Neural progenitor cell (in vitro differentiated cells): Measurements from ENCODE around the gene KCNMB4. TPM values are rescaled to one million over a fixed set of nuclear protein-coding genes. Genes with fewer than 3 reads are reported as not detected.

ENCODE experiments used
- DNase-seq: peaks from one replicate; pipeline ENCODE4 v3.0.0-alpha.2; 2016; ENCODE audit warnings: low spot score
- H2AFZ ChIP-seq: fragments of 200-600 bp; sonication (generic); replicated peaks from 2 replicates; pipeline ENCODE4 v1.6.1; 2016; ENCODE audit warnings: antibody characterized with exemption
- H3F3A ChIP-seq: fragments of 200-600 bp; sonication (generic); 2 replicates; pipeline ENCODE4 v1.6.1; 2016; ENCODE audit warnings: antibody characterized with exemption, low read depth
- H3K27ac ChIP-seq: fragments of 200-600 bp; sonication (generic); 2 replicates; pipeline ENCODE4 v1.5.1; 2016; ENCODE audit warnings: mild to moderate bottlenecking
- H3K27me3 ChIP-seq: fragments of 200-600 bp; sonication (generic); 2 replicates; pipeline ENCODE4 v1.6.1; 2016; ENCODE audit warnings: mild to moderate bottlenecking, moderate library complexity
- H3K36me3 ChIP-seq: fragments of 200-600 bp; sonication (generic); 2 replicates; pipeline ENCODE4 v1.5.1; 2016
- H3K4me1 ChIP-seq: fragments of 200-600 bp; sonication (generic); 2 replicates; pipeline ENCODE4 v1.6.1; 2016; ENCODE audit warnings: mixed run types
- H3K4me2 ChIP-seq: fragments of 200-600 bp; sonication (generic); 2 replicates; pipeline ENCODE4 v1.6.1; 2016
- H3K4me3 ChIP-seq: fragments of 200-600 bp; sonication (generic); 2 replicates; pipeline ENCODE4 v1.5.1; 2016
- H3K79me2 ChIP-seq: fragments of 200-600 bp; sonication (generic); 2 replicates; pipeline ENCODE4 v1.6.1; 2016; ENCODE audit warnings: low read depth
- H3K9ac ChIP-seq: fragments of 200-600 bp; sonication (generic); 2 replicates; pipeline ENCODE4 v1.6.1; 2016
- H3K9me3 ChIP-seq: fragments of 200-600 bp; sonication (generic); 2 replicates; pipeline ENCODE4 v1.5.1; 2016; ENCODE audit warnings: low read depth
- H4K20me1 ChIP-seq: fragments of 200-600 bp; sonication (generic); 2 replicates; pipeline ENCODE4 v1.6.1; 2016; ENCODE audit warnings: low read depth
- H3K27ac Mint-ChIP-seq: 3 replicates; pipeline ENCODE4 v1.8.0; 2021; ENCODE audit warnings: mixed read lengths
- H3K27me3 Mint-ChIP-seq: 2 replicates; pipeline ENCODE4 v1.8.0; 2022; ENCODE audit warnings: low read depth, mild to moderate bottlenecking, inconsistent platforms, moderate library complexity, mixed read lengths; ENCODE audit not compliant: insufficient read depth
- H3K36me3 Mint-ChIP-seq: 3 replicates; pipeline ENCODE4 v1.8.0; 2021; ENCODE audit warnings: mixed read lengths
- H3K4me1 Mint-ChIP-seq: 3 replicates; pipeline ENCODE4 v1.8.0; 2021; ENCODE audit warnings: mixed read lengths
- H3K4me3 Mint-ChIP-seq: 3 replicates; pipeline ENCODE4 v1.8.0; 2021; ENCODE audit warnings: mild to moderate bottlenecking, moderate library complexity, mixed read lengths
- H3K9me3 Mint-ChIP-seq: 3 replicates; pipeline ENCODE4 v1.8.0; 2020; ENCODE audit warnings: mixed read lengths
- CTCF ChIP-seq: fragments of 200-600 bp; sonication (generic); IDR thresholded peaks from 2 replicates; pipeline ENCODE4 v1.5.1; 2017; ENCODE audit warnings: antibody characterized with exemption, mild to moderate bottlenecking
- EZH2 ChIP-seq: fragments of 200-600 bp; sonication (generic); IDR thresholded peaks from 2 replicates; pipeline ENCODE4 v1.6.1; 2017; ENCODE audit warnings: antibody characterized with exemption, mild to moderate bottlenecking, moderate library complexity
- EZH2phosphoT487 ChIP-seq: fragments of 200-600 bp; sonication (generic); IDR thresholded peaks from 2 replicates; pipeline ENCODE4 v1.6.1; 2017; ENCODE audit warnings: antibody characterized with exemption
- total RNA-seq: library from RNA; depleted of rRNA; stranded (reverse); fragments of >200 nt; gene quantifications from 2 replicates; pipeline ENCODE4 v1.2.3, GENCODE V29; 2015; ENCODE audit warnings: low replicate concordance

The KCNMB4 gene
- total RNA-seq, 1 donor from 2014 or later, result 8.5 TPM

DNA sequence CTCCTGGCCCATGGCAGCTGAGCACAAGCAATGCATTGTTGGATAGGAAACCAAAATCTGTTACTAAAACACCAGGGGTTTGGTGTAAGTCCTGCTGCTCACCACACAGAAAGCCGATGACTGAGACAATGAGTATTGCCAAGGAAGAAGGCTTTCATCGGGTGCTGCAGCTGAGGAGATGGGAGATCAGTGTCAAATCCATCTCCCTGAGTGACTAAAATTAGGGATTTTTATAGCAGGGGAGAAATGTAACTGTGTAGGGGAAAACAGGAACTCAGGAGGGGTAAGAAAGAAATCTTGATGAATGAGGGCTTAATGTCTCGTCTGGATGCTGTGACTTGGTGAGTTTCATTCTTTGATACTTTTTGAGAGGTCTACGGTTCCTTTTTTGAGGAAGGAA lies 97.9 kb downstream of the KCNMB4 start:
- Histone ChIP-seq H3K9me3 (no peaks in the 10 kb centered on the region), H3K27ac (no peak overlapping the region), H3K9ac (no peak overlapping the region), H3K27me3 (no peaks in the 10 kb centered on the region), H3K4me1 (no peaks in the 10 kb centered on the region), H3F3A (no peaks in the 10 kb centered on the region), H3K4me3 (no peak overlapping the region), H3K79me2 (no peaks in the 10 kb centered on the region), H4K20me1 (no peaks in the 10 kb centered on the region), H3K36me3 (no peaks in the 10 kb centered on the region), H2AFZ (no peak overlapping the region), H3K4me2 (no peak overlapping the region)
- no peak for DNase-seq
- Mint-ChIP-seq H3K27me3 (no peaks in the 10 kb centered on the region), H3K4me3 (no peak overlapping the region), H3K9me3 (peaks cover 22% of the 10 kb centered on the region), H3K4me1 (no peaks in the 10 kb centered on the region), H3K36me3 (no peaks in the 10 kb centered on the region), H3K27ac (no peak overlapping the region)
- no peak for TF ChIP-seq EZH2
- TF ChIP-seq EZH2phosphoT487, result no peak
- TF ChIP-seq CTCF, result no peak

GRCh38 chr12:70466753-70467152 lies 100.7 kb downstream of the KCNMB4 start:
- Histone ChIP-seq H3F3A (no peaks in the 10 kb centered on the region), H4K20me1 (no peaks in the 10 kb centered on the region), H3K4me1 (no peaks in the 10 kb centered on the region), H3K4me3 (no peak overlapping the region), H3K27ac (no peak overlapping the region), H2AFZ (no peak overlapping the region), H3K36me3 (no peaks in the 10 kb centered on the region), H3K79me2 (no peaks in the 10 kb centered on the region), H3K9me3 (no peaks in the 10 kb centered on the region), H3K9ac (no peak overlapping the region), H3K4me2 (no peak overlapping the region), H3K27me3 (no peaks in the 10 kb centered on the region)
- no peaks in the 10 kb centered on the region for H3K27me3 Mint-ChIP-seq
- H3K4me1 Mint-ChIP-seq, result no peaks in the 10 kb centered on the region
- TF ChIP-seq CTCF, result no peak
- TF ChIP-seq EZH2, result no peak
- no peak for TF ChIP-seq EZH2phosphoT487
- no peak overlapping the region for H3K27ac Mint-ChIP-seq
- H3K4me3 Mint-ChIP-seq, result no peak overlapping the region
- peaks cover 18% of the 10 kb centered on the region for H3K9me3 Mint-ChIP-seq
- no peaks in the 10 kb centered on the region for H3K36me3 Mint-ChIP-seq
- DNase-seq, result no peak

DNA sequence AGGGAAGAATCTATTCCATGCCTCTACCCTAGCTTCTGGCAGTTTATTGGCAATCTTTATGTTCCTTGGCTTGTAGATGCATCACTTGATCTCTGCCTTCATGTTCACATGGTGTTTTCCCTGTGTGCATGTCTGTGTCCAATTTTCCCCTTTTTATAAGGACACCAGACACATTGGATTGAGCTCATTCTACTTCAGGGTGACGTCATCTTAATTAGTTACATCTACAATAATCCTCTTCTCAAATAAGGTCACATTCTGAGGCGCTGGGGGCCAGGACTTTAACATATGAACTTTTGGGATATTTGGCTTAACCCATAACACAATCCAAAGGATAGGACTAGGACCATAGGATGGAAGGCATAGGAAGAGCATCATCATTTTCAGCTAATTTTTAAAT lies 101.4 kb downstream of the KCNMB4 start:
- Mint-ChIP-seq H3K9me3 (peaks cover 18% of the 10 kb centered on the region), H3K4me3 (no peak overlapping the region), H3K36me3 (no peaks in the 10 kb centered on the region), H3K4me1 (no peaks in the 10 kb centered on the region), H3K27ac (no peak overlapping the region), H3K27me3 (no peaks in the 10 kb centered on the region)
- DNase-seq, result no peak
- no peak overlapping the region for H3K9ac ChIP-seq
- no peak overlapping the region for H3K27ac ChIP-seq
- no peak overlapping the region for H3K4me2 ChIP-seq
- no peaks in the 10 kb centered on the region for H3K27me3 ChIP-seq
- H2AFZ ChIP-seq, result no peak overlapping the region
- TF ChIP-seq EZH2phosphoT487 (no peak), EZH2 (no peak), CTCF (no peak)
- H3K9me3 ChIP-seq, result no peaks in the 10 kb centered on the region
- H3K4me3 ChIP-seq, result no peak overlapping the region
- H3K4me1 ChIP-seq, result no peaks in the 10 kb centered on the region
- H3K36me3 ChIP-seq, result no peaks in the 10 kb centered on the region
- no peaks in the 10 kb centered on the region for H4K20me1 ChIP-seq
- H3K79me2 ChIP-seq, result no peaks in the 10 kb centered on the region
- no peaks in the 10 kb centered on the region for H3F3A ChIP-seq
